Measurements from ENCODE around the gene USP40.

USP40 gene

DNA sequence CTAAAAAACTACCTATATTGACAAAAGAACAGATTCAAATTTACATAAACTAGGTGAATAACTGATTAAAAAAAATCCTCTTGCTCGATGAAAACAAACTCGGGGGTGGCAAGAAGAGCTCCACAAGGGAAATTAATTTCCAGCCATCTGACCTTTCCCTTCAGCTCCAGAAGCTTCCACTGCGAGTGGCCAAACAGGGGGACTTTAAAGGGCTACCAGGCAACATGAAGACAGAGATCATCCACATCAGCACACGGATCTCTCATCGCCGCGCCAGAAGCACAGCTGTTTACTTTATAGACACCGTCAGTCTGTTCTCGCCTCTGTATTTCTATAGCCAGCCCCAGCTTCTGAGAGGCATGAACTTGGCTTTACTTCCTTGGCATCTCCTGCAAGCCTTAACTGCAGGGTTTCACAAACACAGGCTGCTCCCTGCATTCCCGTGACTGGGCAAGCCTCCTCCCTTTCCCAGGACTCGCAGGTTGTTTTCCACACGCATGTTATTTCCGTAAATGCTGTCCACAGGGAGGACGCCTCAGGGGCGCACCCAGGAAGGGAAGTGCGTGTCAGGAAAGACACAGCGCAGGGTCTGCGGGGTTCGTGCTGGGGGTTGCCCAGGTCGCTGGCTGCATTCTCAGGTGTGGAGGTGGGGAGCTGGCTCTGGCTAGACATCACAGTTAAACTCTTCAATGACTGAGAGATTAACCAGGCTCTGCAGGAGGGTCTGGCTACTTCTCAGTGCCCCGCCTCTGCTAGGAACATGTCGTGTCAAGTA, 85.0 kb downstream of the USP40 start:
- TF ChIP-seq, protein P1, sequence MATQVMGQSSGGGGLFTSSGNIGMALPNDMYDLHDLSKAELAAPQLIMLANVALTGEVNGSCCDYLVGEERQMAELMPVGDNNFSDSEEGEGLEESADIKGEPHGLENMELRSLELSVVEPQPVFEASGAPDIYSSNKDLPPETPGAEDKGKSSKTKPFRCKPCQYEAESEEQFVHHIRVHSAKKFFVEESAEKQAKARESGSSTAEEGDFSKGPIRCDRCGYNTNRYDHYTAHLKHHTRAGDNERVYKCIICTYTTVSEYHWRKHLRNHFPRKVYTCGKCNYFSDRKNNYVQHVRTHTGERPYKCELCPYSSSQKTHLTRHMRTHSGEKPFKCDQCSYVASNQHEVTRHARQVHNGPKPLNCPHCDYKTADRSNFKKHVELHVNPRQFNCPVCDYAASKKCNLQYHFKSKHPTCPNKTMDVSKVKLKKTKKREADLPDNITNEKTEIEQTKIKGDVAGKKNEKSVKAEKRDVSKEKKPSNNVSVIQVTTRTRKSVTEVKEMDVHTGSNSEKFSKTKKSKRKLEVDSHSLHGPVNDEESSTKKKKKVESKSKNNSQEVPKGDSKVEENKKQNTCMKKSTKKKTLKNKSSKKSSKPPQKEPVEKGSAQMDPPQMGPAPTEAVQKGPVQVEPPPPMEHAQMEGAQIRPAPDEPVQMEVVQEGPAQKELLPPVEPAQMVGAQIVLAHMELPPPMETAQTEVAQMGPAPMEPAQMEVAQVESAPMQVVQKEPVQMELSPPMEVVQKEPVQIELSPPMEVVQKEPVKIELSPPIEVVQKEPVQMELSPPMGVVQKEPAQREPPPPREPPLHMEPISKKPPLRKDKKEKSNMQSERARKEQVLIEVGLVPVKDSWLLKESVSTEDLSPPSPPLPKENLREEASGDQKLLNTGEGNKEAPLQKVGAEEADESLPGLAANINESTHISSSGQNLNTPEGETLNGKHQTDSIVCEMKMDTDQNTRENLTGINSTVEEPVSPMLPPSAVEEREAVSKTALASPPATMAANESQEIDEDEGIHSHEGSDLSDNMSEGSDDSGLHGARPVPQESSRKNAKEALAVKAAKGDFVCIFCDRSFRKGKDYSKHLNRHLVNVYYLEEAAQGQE (IDR thresholded peaks at IDR 0.05; ENCODE audit: insufficient read depth in 1 of 2, low read depth in 2 of 2, low read length in 2 of 2): no peak
- no peak for TF ChIP-seq TAF1 (IDR thresholded peaks at IDR 0.05; ENCODE audit: borderline replicate concordance, insufficient read depth, low read length)
- TF ChIP-seq SIN3A (IDR thresholded peaks at IDR 0.05; ENCODE audit: borderline replicate concordance, insufficient read depth, low read length): no peak
- TF ChIP-seq FOXP2 (optimal IDR thresholded peaks at IDR 0.05; ENCODE audit: borderline replicate concordance, extremely low read depth, extremely low read length, insufficient read depth): no peak
- no peak for TF ChIP-seq POLR2AphosphoS5 (IDR thresholded peaks at IDR 0.05; ENCODE audit: low read depth, low read length)

DNA sequence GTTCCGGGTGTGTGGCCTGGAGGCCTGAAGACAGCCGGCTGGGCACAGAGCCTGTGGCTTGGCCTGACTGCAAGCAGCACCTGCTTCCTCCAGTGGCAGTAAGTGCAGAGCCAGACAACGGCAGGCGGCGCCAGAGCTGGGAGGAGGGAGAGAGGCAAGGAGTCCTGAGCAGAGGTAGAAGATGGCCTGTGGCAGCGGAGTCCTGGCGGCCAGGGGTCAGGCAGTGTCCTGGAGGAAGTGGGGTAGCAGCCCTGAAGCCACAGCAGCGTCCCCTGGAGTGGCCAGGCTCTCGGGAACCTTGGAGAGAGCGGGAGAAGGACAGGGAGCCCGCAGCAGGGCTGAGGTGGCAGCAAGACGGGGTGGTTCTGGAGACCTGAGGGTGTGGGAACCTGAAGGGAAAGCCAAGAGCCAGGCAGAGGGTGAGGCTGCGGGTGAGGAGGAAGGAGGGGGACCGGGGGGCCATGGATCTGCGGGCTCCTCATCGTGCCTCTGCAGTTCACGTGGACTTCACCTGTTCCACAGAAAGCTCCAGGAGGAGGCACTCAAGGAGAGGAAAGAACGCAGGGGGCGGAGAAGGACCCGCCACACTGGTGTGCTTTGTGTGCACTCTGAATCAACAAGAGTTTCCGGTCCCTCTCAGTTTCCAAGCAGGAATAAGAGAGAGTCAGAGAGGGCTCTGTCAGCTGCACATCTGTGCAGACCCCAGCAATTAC, 85.9 kb downstream of the USP40 start:
- TF ChIP-seq POLR2AphosphoS5 (IDR thresholded peaks at IDR 0.05; ENCODE audit: low read depth, low read length): no peak
- TF ChIP-seq, protein P1 (IDR thresholded peaks at IDR 0.05; ENCODE audit: insufficient read depth in 1 of 2, low read depth in 2 of 2, low read length in 2 of 2): no peak
- TF ChIP-seq SIN3A (IDR thresholded peaks at IDR 0.05; ENCODE audit: borderline replicate concordance, insufficient read depth, low read length): no peak
- no peak for TF ChIP-seq TAF1 (IDR thresholded peaks at IDR 0.05; ENCODE audit: borderline replicate concordance, insufficient read depth, low read length)

DNA sequence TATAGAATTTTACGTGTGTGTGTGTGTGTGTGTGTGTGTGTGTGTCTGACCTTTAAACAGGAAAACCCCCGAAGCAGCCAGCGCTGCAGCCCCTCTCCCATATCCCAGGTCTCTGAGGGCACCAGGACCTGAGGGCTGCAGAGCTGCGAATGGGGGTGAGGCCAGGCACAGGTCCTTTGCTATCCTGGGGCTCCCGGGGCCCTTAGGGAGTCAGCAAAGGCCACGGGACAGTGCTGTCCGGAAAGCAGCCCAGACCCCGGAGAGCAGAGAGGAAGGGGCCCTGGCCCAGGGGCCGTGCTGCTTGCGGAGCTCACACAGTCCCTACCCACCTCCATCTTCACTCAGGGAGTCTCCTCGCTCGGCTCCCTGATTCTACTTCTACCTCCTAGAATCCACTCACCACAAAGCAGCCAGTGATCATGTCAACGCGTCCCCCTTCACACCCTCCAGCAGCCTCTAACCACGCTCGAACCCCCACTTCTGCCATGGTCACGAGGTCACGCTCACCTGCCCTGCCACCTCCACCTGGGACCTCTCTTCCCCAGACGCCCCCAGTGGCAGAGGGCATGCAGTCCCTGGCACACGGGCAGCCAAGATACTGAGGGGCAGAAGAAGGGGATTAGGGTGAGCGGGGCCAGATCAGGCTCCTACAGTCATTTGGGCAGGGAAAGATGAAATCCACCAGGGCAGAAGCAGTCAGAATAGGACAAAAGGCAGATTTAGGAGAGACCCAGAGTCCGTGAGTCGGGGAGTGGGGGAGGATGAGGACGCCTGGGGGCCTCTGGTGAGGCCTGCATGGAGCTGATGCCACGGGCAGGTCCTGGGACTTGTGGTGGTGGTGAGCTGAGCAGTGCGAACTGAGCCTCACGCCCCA, 86.7 kb downstream of the USP40 start:
- TF ChIP-seq SIN3A (IDR thresholded peaks at IDR 0.05; ENCODE audit: borderline replicate concordance, insufficient read depth, low read length): no peak
- TF ChIP-seq, protein P1 (IDR thresholded peaks at IDR 0.05; ENCODE audit: insufficient read depth in 1 of 2, low read depth in 2 of 2, low read length in 2 of 2): no peak
- TF ChIP-seq TAF1 (IDR thresholded peaks at IDR 0.05; ENCODE audit: borderline replicate concordance, insufficient read depth, low read length): no peak
- TF ChIP-seq POLR2AphosphoS5 (IDR thresholded peaks at IDR 0.05; ENCODE audit: low read depth, low read length): no peak
- TF ChIP-seq FOXP2 (optimal IDR thresholded peaks at IDR 0.05; ENCODE audit: borderline replicate concordance, extremely low read depth, extremely low read length, insufficient read depth): no peak

DNA sequence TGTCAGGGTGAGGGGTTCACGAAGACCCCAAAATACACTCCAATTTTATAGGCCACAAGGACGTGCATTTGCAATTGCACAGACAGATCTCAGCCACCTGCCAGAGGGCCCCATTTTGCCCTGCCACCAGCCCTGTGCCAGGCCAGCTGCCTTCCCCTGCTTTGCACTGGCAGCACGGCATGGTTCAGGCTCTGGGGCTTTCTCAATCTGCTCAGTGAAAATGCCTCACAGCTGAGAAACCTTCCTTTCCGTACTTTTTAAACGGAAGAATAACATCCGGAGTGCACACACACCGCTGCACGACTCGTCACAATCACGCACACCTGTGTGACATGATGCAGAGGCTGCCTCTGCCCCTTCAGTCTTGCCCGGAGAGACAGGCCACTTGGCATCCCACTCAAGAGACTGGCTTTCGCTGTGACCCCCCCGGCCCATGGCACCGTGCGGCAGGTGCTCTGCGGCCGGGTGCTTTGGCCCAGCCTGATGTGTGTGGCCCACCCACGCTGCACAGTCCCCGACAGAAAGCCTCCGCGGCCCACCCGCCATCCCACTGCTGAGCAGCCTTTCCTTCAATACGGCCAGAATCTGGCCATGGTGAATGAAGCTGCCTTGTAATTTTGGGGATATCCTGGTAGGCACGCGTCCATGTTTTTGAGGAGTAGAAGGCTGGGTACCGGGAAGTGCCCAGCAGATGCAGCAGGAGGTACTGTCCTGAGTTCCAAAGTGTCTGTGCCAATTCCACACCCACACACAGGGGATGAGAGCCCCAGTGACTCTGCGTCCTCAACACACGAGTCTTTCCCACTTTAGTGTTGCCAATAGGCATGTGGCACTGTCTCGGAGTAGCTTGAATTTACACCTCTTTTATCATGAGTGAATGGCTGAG, 88.8 kb downstream of the USP40 start:
- TF ChIP-seq, protein P1 (IDR thresholded peaks at IDR 0.05; ENCODE audit: insufficient read depth in 1 of 2, low read depth in 2 of 2, low read length in 2 of 2): no peak
- TF ChIP-seq SIN3A (IDR thresholded peaks at IDR 0.05; ENCODE audit: borderline replicate concordance, insufficient read depth, low read length) (no peak), FOXP2 (optimal IDR thresholded peaks at IDR 0.05; ENCODE audit: borderline replicate concordance, extremely low read depth, extremely low read length, insufficient read depth) (no peak), POLR2AphosphoS5 (IDR thresholded peaks at IDR 0.05; ENCODE audit: low read depth, low read length) (no peak), TAF1 (IDR thresholded peaks at IDR 0.05; ENCODE audit: borderline replicate concordance, insufficient read depth, low read length) (no peak)

Data from PFSK-1 (cell line).